Mesothelial cell of epicardium (in vitro differentiated cells): ENCODE measurements around the gene OR3A2. TPM values are rescaled to one million over a fixed set of nuclear protein-coding genes. Genes with fewer than 3 reads are reported as not detected.
"Not testable (repeated sequence)": the region's sequence is repeated elsewhere in the genome, so short reads cannot be mapped to it uniquely, and the experiment has no call there.

ENCODE experiments used
- DNase-seq, 2 experiments: peaks; one replicate each; pipeline ENCODE4 v3.0.0; 2021; ENCODE audit warnings: low spot score in 2 of 2; ENCODE audit not compliant: unreplicated experiment in 2 of 2
- H3K27ac Mint-ChIP-seq: 2 replicates; pipeline ENCODE4 v1.8.0; 2021; ENCODE audit warnings: mixed read lengths
- H3K27me3 Mint-ChIP-seq: 2 replicates; pipeline ENCODE4 v1.8.0; 2021; ENCODE audit warnings: low read depth, mixed read lengths
- H3K36me3 Mint-ChIP-seq: 2 replicates; pipeline ENCODE4 v1.8.0; 2021; ENCODE audit warnings: mixed read lengths
- H3K4me1 Mint-ChIP-seq: 2 replicates; pipeline ENCODE4 v1.8.0; 2021; ENCODE audit warnings: mixed read lengths
- H3K4me3 Mint-ChIP-seq: 2 replicates; pipeline ENCODE4 v1.8.0; 2021; ENCODE audit warnings: mild to moderate bottlenecking, moderate library complexity, mixed read lengths
- H3K9me3 Mint-ChIP-seq: 2 replicates; pipeline ENCODE4 v1.8.0; 2021; ENCODE audit warnings: mixed read lengths
- CTCF ChIP-seq: fragments of 200-600 bp; sonication (generic); IDR thresholded peaks from one replicate; pipeline ENCODE4 v1.5.0; 2021; ENCODE audit warnings: antibody characterized with exemption; ENCODE audit not compliant: unreplicated experiment
- total RNA-seq: library from RNA; stranded (reverse); gene quantifications from 3 replicates; pipeline ENCODE4 v1.2.1, GENCODE V29; 2021

The OR3A2 gene
- total RNA-seq, 1 donor from 2014 or later: not detected

DNA sequence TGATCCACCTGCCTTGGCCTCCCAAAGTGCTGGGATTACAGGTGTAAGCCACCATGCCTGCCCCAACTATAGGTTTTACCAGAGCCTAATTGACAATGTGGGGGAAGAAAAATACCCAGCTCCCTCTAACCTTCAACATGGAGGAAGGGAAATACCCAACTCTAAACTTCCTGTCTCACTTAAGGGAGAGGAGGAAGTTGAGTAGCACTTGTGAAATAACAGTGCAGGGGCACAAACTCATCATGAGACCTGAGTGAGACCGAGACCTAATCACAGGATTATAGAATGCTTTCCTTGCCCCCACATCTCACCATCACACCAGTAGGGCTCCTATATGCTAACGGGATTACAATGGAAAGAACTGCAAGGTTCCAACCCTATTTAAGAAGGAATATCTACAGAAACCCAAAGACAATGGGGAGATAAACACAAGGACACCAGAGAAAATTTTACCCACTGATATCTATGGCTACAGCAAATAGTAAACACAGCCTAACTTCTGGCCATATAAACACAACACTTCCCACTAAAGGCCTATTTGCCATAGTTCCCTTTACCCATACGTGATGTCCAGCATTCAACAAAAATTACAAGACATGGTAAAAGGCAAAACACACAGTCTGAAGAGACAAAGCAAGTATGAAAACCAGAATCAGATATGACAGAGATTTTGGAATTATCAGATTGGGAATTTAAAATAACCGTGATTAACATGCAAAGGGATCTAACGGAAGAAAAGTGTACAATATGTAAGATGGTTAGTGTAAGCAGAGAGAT lies 114.8 kb downstream of the OR3A2 start:
- H3K36me3 Mint-ChIP-seq: no peaks in the 10 kb centered on the region
- H3K4me1 Mint-ChIP-seq: no peaks in the 10 kb centered on the region
- peaks cover 46% of the 10 kb centered on the region for H3K9me3 Mint-ChIP-seq
- H3K4me3 Mint-ChIP-seq: no peak overlapping the region
- no peak for TF ChIP-seq CTCF
- no peak overlapping the region for H3K27ac Mint-ChIP-seq
- no peak for DNase-seq
- H3K27me3 Mint-ChIP-seq: no peaks in the 10 kb centered on the region

GRCh38 chr17:3260600-3260999 lies 125.5 kb downstream of the OR3A2 start:
- no peak overlapping the region for H3K27ac Mint-ChIP-seq
- H3K27me3 Mint-ChIP-seq: no peaks in the 10 kb centered on the region
- no peak for DNase-seq
- no peaks in the 10 kb centered on the region for H3K4me1 Mint-ChIP-seq
- H3K4me3 Mint-ChIP-seq: no peak overlapping the region
- H3K9me3 Mint-ChIP-seq: peaks cover 48% of the 10 kb centered on the region
- TF ChIP-seq CTCF: no peak
- H3K36me3 Mint-ChIP-seq: peaks cover 2% of the 10 kb centered on the region

DNA sequence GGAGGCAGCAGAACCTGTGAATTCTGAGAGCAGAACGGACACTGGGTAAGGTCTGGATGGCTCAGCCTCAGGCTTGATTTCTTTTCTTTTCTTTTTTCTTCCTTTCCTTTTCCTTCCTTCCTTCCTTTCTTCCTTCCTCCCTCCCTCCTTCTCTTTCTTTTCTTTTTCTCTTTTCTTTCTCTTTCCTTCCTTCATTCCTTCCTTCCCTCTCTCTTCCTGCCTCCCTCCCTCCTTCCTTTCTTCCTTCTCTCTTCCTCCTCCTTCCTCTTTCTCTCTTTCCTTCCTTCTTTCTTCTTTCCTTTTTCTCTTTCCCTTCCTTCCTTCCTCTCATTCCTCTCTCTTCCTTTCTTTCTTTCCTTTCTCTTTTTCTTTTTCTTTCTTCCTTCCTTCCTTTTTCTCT lies 125.9 kb downstream of the OR3A2 start:
- Mint-ChIP-seq H3K36me3 (peaks cover 2% of the 10 kb centered on the region), H3K27me3 (no peaks in the 10 kb centered on the region), H3K9me3 (peaks cover 49% of the 10 kb centered on the region), H3K27ac (no peak overlapping the region), H3K4me1 (no peaks in the 10 kb centered on the region), H3K4me3 (no peak overlapping the region)
- DNase-seq: no peak
- TF ChIP-seq CTCF: no peak

DNA sequence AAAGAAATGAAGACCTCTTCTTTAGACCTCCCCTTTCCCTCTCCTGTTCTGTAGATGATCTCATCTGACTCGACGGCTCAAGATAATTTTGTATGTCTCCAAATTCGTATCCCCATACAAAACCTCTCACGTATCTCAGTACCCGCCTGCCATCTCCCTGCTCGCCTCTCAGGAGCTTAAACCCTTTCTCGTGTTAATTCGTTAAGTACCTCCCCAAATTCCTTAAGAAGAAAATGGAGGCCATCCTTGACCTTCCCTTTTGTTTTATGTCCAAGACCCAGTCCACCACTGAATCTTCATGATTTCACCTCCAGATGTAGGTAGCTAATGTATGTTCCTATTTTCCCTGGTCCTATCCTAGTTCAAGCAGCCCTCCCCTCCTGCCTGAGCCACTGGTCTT lies 129.5 kb downstream of the OR3A2 start:
- H3K27ac Mint-ChIP-seq: no peak overlapping the region
- no peak for DNase-seq
- H3K4me1 Mint-ChIP-seq: no peaks in the 10 kb centered on the region
- peaks cover 57% of the 10 kb centered on the region for H3K9me3 Mint-ChIP-seq
- H3K36me3 Mint-ChIP-seq: peaks cover 2% of the 10 kb centered on the region
- no peaks in the 10 kb centered on the region for H3K27me3 Mint-ChIP-seq
- no peak overlapping the region for H3K4me3 Mint-ChIP-seq
- no peak for TF ChIP-seq CTCF

GRCh38 chr17:3249013-3249412 lies 137.1 kb downstream of the OR3A2 start:
- H3K27me3 Mint-ChIP-seq, H3K4me1 Mint-ChIP-seq, DNase-seq, H3K36me3 Mint-ChIP-seq, H3K4me3 Mint-ChIP-seq, H3K27ac Mint-ChIP-seq, H3K9me3 Mint-ChIP-seq: not testable (repeated sequence)

DNA sequence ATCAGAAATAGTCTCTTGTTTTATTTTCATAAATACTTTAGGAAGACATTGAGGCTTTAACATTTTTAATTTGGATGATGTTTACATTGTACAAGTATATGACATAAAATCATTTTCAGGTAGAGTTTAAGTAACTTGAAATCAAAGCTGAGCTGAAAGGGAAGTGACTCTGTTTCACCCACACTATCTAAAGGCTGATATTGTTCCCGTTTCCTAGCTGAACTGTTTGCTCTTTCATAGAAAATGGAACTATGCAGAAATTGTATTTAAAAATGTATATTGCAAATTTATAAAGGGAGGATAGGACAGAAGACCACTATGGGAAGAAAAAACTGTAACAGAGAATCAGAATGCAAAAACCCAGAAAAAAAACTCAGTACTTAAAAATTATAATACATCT lies 141.3 kb downstream of the OR3A2 start:
- H3K36me3 Mint-ChIP-seq, H3K9me3 Mint-ChIP-seq, H3K27ac Mint-ChIP-seq, DNase-seq, H3K4me3 Mint-ChIP-seq, H3K27me3 Mint-ChIP-seq, H3K4me1 Mint-ChIP-seq: not testable (repeated sequence)

- not testable (repeated sequence) for DNase-seq, H3K27me3 Mint-ChIP-seq, H3K4me1 Mint-ChIP-seq, H3K27ac Mint-ChIP-seq, H3K4me3 Mint-ChIP-seq, H3K36me3 Mint-ChIP-seq, H3K9me3 Mint-ChIP-seq
Measured at GRCh38 chr17:3241044-3241443, 145.1 kb downstream of the OR3A2 start.

GRCh38 chr17:3238685-3239084 lies 147.4 kb downstream of the OR3A2 start:
- H3K27me3 Mint-ChIP-seq, H3K4me3 Mint-ChIP-seq, DNase-seq, H3K27ac Mint-ChIP-seq, H3K36me3 Mint-ChIP-seq, H3K4me1 Mint-ChIP-seq, H3K9me3 Mint-ChIP-seq: not testable (repeated sequence)

DNA sequence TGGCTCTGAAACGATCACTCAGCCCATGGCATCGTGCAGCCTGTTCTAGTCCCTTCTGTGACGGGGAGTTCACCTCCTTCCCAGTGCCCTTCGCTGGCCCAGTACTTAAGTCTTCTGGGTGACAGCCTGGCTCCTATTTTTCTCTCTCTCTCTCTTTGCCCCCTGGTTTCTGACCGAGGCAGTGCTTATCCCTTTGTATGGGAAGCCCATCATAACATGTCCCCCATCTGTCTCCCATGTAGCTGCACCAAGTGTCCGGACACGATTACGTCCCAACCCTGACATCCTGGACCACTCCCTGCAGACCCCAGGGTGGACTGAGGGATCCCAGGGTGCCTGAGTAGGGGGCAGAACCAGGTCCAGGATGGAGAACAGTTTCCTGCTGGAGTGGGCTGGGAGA lies 153.8 kb downstream of the OR3A2 start:
- H3K4me1 Mint-ChIP-seq, H3K4me3 Mint-ChIP-seq, H3K27ac Mint-ChIP-seq, DNase-seq, H3K27me3 Mint-ChIP-seq, H3K36me3 Mint-ChIP-seq: not testable (repeated sequence)
- peaks cover 13% of the 10 kb centered on the region for H3K9me3 Mint-ChIP-seq
